K562 (cell line): ENCODE data around the gene ST8SIA1.

Source experiments
- EZH2 ChIP-seq: IDR thresholded peaks from 2 replicates; pipeline ENCODE4 v1.6.1; 2012; ENCODE audit warnings: low read depth, mild to moderate bottlenecking, inconsistent platforms, low read length, borderline replicate concordance
- FOSL1 ChIP-seq: fragments of 200-800 bp; sonication (Bioruptor generic); conservative IDR thresholded peaks from 2 replicates; pipeline ENCODE4 v1.6.1; 2016; ENCODE audit warnings: missing genetic modification characterization, missing compliant biosample characterization
- YY1 ChIP-seq, 3 experiments: IDR thresholded peaks; 2 replicates each; pipeline ENCODE4 v1.6.1; 2011; ENCODE audit warnings: low read length in 2 of 3, mild to moderate bottlenecking in 2 of 3, moderate library complexity in 2 of 3, borderline replicate concordance in 1 of 3, control low read depth in 1 of 3, low read depth in 1 of 3; ENCODE audit not compliant: insufficient read depth in 3 of 3, insufficient replicate concordance in 2 of 3, control insufficient read depth in 1 of 3, insufficient read length in 1 of 3; ENCODE audit errors: extremely low read depth in 1 of 3
- TF ChIP-seq, protein P1 (sequence below), 3 experiments: IDR thresholded peaks in 2 of 3; conservative IDR thresholded peaks in 1 of 3; 2 replicates each; pipeline ENCODE4 v1.5.1; 2011 to 2012; ENCODE audit warnings: low read length in 3 of 3, mild to moderate bottlenecking in 3 of 3, control low read depth in 2 of 3, improper control_type of control experiment in 1 of 3, inconsistent platforms in 1 of 3, low read depth in 1 of 3, mixed read lengths in 1 of 3, moderate library complexity in 1 of 3; ENCODE audit not compliant: insufficient read depth in 2 of 3

DNA sequence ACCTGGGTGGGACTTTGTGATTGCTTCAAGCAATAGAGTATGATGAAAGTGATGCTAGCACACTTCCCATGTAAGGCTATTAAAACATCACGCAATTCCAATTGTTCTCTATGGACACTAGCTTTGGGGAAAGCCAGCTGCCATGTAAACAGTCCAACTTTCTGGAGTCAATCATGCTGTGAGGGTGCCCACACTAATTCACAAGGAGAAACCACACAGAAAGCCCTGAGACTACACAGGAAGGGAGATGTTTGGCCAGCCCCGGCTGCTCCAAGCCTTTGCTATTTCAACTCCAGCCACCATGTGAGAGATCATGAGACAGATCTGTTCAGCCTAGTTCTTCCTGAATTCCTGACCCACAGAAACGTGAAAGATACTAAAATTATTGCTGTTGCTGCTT is 96.3 kb downstream of the ST8SIA1 start:
- TF ChIP-seq, protein P1, sequence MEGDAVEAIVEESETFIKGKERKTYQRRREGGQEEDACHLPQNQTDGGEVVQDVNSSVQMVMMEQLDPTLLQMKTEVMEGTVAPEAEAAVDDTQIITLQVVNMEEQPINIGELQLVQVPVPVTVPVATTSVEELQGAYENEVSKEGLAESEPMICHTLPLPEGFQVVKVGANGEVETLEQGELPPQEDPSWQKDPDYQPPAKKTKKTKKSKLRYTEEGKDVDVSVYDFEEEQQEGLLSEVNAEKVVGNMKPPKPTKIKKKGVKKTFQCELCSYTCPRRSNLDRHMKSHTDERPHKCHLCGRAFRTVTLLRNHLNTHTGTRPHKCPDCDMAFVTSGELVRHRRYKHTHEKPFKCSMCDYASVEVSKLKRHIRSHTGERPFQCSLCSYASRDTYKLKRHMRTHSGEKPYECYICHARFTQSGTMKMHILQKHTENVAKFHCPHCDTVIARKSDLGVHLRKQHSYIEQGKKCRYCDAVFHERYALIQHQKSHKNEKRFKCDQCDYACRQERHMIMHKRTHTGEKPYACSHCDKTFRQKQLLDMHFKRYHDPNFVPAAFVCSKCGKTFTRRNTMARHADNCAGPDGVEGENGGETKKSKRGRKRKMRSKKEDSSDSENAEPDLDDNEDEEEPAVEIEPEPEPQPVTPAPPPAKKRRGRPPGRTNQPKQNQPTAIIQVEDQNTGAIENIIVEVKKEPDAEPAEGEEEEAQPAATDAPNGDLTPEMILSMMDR (IDR thresholded peaks at IDR 0.05 in 2 of 3, conservative IDR thresholded peaks at IDR 0.05 in 1 of 3; ENCODE audit: insufficient read depth in 2 of 3, low read depth in 1 of 3, low read length in 3 of 3), result no peak
- no peak for TF ChIP-seq YY1 (IDR thresholded peaks at IDR 0.05; ENCODE audit: borderline replicate concordance in 1 of 3, control insufficient read depth in 1 of 3, extremely low read depth in 1 of 3, insufficient read depth in 3 of 3, insufficient read length in 1 of 3, insufficient replicate concordance in 2 of 3, low read depth in 1 of 3, low read length in 2 of 3)
- no peak for TF ChIP-seq EZH2
- no peak for TF ChIP-seq FOSL1
